ENCODE data around the gene AGGF1. TPM values are rescaled to one million over a fixed set of nuclear protein-coding genes. Genes with fewer than 3 reads are reported as not detected.

AGGF1 gene
- total RNA-seq, 1 donor from 2014 or later = 35.1 TPM

- Histone ChIP-seq H4K20me1 (ENCODE audit: low read depth) (no peaks in the 10 kb centered on the region), H3K27ac (no peak overlapping the region), H3K4me2 (no peak overlapping the region), H3K36me3 (peaks cover 18% of the 10 kb centered on the region), H3K79me2 (ENCODE audit: low read depth) (peaks cover 14% of the 10 kb centered on the region), H3K27me3 (no peaks in the 10 kb centered on the region), H3K9ac (no peak overlapping the region), H3K9me3 (ENCODE audit: low read depth) (peaks cover 10% of the 10 kb centered on the region), H3K4me1 (peaks cover 7% of the 10 kb centered on the region), H2AFZ (replicated peaks) (no peak overlapping the region), H3K4me3 (no peak overlapping the region), H3F3A (ENCODE audit: low read depth) (peaks cover 16% of the 10 kb centered on the region)
- Mint-ChIP-seq H3K4me1 (peaks cover 12% of the 10 kb centered on the region), H3K27me3 (ENCODE audit: insufficient read depth, low read depth) (peaks cover 2% of the 10 kb centered on the region), H3K9me3 (peaks cover 20% of the 10 kb centered on the region), H3K27ac (no peak overlapping the region), H3K4me3 (no peak overlapping the region), H3K36me3 (no peaks in the 10 kb centered on the region)
- TF ChIP-seq CTCF (IDR thresholded peaks at IDR 0.05) = no peak
- no peak for TF ChIP-seq EZH2phosphoT487 (IDR thresholded peaks at IDR 0.05)
- no peak for TF ChIP-seq EZH2 (IDR thresholded peaks at IDR 0.05)
- DNase-seq (ENCODE audit: low spot score) = no peak
Observed at GRCh38 chr5:77032635-77033034, 2.4 kb downstream of the AGGF1 start.

GRCh38 chr5:77033338-77033737 lies 3.1 kb downstream of the AGGF1 start:
- no peak overlapping the region for H3K4me3 Mint-ChIP-seq
- Histone ChIP-seq H4K20me1 (ENCODE audit: low read depth) (no peaks in the 10 kb centered on the region), H3K27me3 (no peaks in the 10 kb centered on the region), H3K9ac (no peak overlapping the region), H2AFZ (replicated peaks) (no peak overlapping the region), H3K9me3 (ENCODE audit: low read depth) (peaks cover 10% of the 10 kb centered on the region), H3F3A (ENCODE audit: low read depth) (peaks cover 16% of the 10 kb centered on the region), H3K4me2 (no peak overlapping the region), H3K4me3 (no peak overlapping the region), H3K4me1 (peaks cover 7% of the 10 kb centered on the region), H3K79me2 (ENCODE audit: low read depth) (peaks cover 14% of the 10 kb centered on the region), H3K27ac (no peak overlapping the region), H3K36me3 (peaks cover 24% of the 10 kb centered on the region)
- no peak for TF ChIP-seq CTCF (IDR thresholded peaks at IDR 0.05)
- no peak for TF ChIP-seq EZH2phosphoT487 (IDR thresholded peaks at IDR 0.05)
- TF ChIP-seq EZH2 (IDR thresholded peaks at IDR 0.05) = no peak
- DNase-seq (ENCODE audit: low spot score) = no peak
- no peaks in the 10 kb centered on the region for H3K36me3 Mint-ChIP-seq
- H3K27me3 Mint-ChIP-seq (ENCODE audit: insufficient read depth, low read depth) = peaks cover 2% of the 10 kb centered on the region
- H3K9me3 Mint-ChIP-seq = peaks cover 17% of the 10 kb centered on the region
- peaks cover 12% of the 10 kb centered on the region for H3K4me1 Mint-ChIP-seq
- H3K27ac Mint-ChIP-seq = no peak overlapping the region

- Histone ChIP-seq H3K9ac (no peak overlapping the region), H3K79me2 (ENCODE audit: low read depth) (peaks cover 12% of the 10 kb centered on the region), H3K27me3 (no peaks in the 10 kb centered on the region), H3K4me3 (no peak overlapping the region), H3K27ac (no peak overlapping the region), H4K20me1 (ENCODE audit: low read depth) (no peaks in the 10 kb centered on the region), H3K36me3 (peaks cover 46% of the 10 kb centered on the region), H2AFZ (replicated peaks) (no peak overlapping the region), H3K9me3 (ENCODE audit: low read depth) (no peaks in the 10 kb centered on the region), H3F3A (ENCODE audit: low read depth) (peaks cover 1% of the 10 kb centered on the region), H3K4me2 (no peak overlapping the region), H3K4me1 (peaks cover 6% of the 10 kb centered on the region)
- no peak overlapping the region for H3K4me3 Mint-ChIP-seq
- H3K27ac Mint-ChIP-seq = no peak overlapping the region
- peaks cover 11% of the 10 kb centered on the region for H3K36me3 Mint-ChIP-seq
- TF ChIP-seq EZH2 (IDR thresholded peaks at IDR 0.05) = no peak
- no peak for TF ChIP-seq EZH2phosphoT487 (IDR thresholded peaks at IDR 0.05)
- TF ChIP-seq CTCF (IDR thresholded peaks at IDR 0.05) = no peak
- H3K9me3 Mint-ChIP-seq = peaks cover under 1% of the 10 kb centered on the region
- no peaks in the 10 kb centered on the region for H3K27me3 Mint-ChIP-seq (ENCODE audit: insufficient read depth, low read depth)
- DNase-seq (ENCODE audit: low spot score) = no peak
- peaks cover 7% of the 10 kb centered on the region for H3K4me1 Mint-ChIP-seq
Observed at GRCh38 chr5:77035950-77036349, 5.7 kb downstream of the AGGF1 start.
